Measurements from ENCODE around the gene UBE2S.

UBE2S gene

GRCh38 chr19:55384920-55385723 lies 22.5 kb downstream of the UBE2S start (continued):
- TF ChIP-seq ZNF596 (tag by site-specific recombination; IDR thresholded peaks at IDR 0.05) (no peak), GLIS2 (tag by site-specific recombination; IDR thresholded peaks at IDR 0.05) (peak; percentile 40; the same call in 1 of the 2 replicates), ZNF518A (tag by site-specific recombination; conservative IDR thresholded peaks at IDR 0.05; ENCODE audit: low read depth) (0 out of 2 replicates have a peak, but pooled peaks have one; percentile 11), ZBTB17 (tag by site-specific recombination; IDR thresholded peaks at IDR 0.05) (peak; percentile 75), GLIS1 (tag by site-specific recombination; IDR thresholded peaks at IDR 0.05) (peak; percentile 98), ZFHX2 (tag by site-specific recombination; conservative IDR thresholded peaks at IDR 0.05) (peak; percentile 35)

GRCh38 chr19:55384131-55384919 lies 23.3 kb downstream of the UBE2S start, which contains the start of gene TMEM238:
TMEM238 (minus strand) TSS chr19:55384292; CDS start chr19:55384259, 33 bp downstream.
- Histone ChIP-seq H3K4me3 (ENCODE audit: low read depth, low read length) (peak within 1 kb of the TSS; percentile 66), H3K27ac (ENCODE audit: extremely low read depth, low read depth, low read length) (peak within 1 kb of the TSS; percentile 84), H3K4me1 (ENCODE audit: control insufficient read depth, insufficient read depth, low read length) (peaks cover 18% of the 10 kb centered on the region), H3K9me3 (ENCODE audit: control insufficient read depth, insufficient read depth, low read depth, low read length) (no peaks in the 10 kb centered on the region), H3K36me3 (ENCODE audit: control insufficient read depth in 2 of 2, insufficient read depth in 1 of 2, low read length in 2 of 2) (peaks cover 8 to 31% of the 10 kb centered on the region in 2 experiments; a peak in 2 of 3 replicates)
- ChIA-PET CTCF (interaction anchor here (0.6 to 3.2 kb wide), 9 partner anchors 56 to 323 kb away, joined by 3 to 23 read pairs (median 3); no protein-coding TSS in a partner anchor), POLR2A (interaction anchor here (0.6 to 7.3 kb wide), 12 partner anchors 12 to 304 kb away, joined by 3 to 62 read pairs (median 4); partner anchors contain the start of genes FIZ1, ISOC2, KMT5C and UBE2S)
- TF ChIP-seq ZNF23 (tag by site-specific recombination; IDR thresholded peaks at IDR 0.05; ENCODE audit: borderline replicate concordance) (no peak), ZBTB44 (tag by site-specific recombination; IDR thresholded peaks at IDR 0.05) (no peak), KLF1 (tag by site-specific recombination; IDR thresholded peaks at IDR 0.05) (no peak), EGR2 (tag by site-specific recombination; IDR thresholded peaks at IDR 0.05; ENCODE audit: low read depth) (no peak), ZNF791 (tag by site-specific recombination; IDR thresholded peaks at IDR 0.05) (no peak), ZNF248 (tag by site-specific recombination; IDR thresholded peaks at IDR 0.05) (no peak), MEIS1 (CRISPR knock-in tag; IDR thresholded peaks at IDR 0.05; ENCODE audit: borderline replicate concordance) (no peak), ZNF555 (tag by site-specific recombination; conservative IDR thresholded peaks at IDR 0.05) (no peak), CTCF (tag by site-specific recombination; IDR thresholded peaks at IDR 0.05) (no peak), ZNF324 (tag by site-specific recombination; IDR thresholded peaks at IDR 0.05) (no peak), ZNF223 (tag by site-specific recombination; IDR thresholded peaks at IDR 0.05) (no peak), ZNF146 (tag by site-specific recombination; IDR thresholded peaks at IDR 0.05) (no peak), ZNF398 (tag by site-specific recombination; IDR thresholded peaks at IDR 0.05) (no peak), BCL6B (tag by site-specific recombination; IDR thresholded peaks at IDR 0.05) (no peak), ZNF777 (tag by site-specific recombination; IDR thresholded peaks at IDR 0.05; ENCODE audit: borderline replicate concordance) (no peak), ZEB2 (tag by site-specific recombination; IDR thresholded peaks at IDR 0.05) (no peak), ZNF112 (tag by site-specific recombination; IDR thresholded peaks at IDR 0.05) (no peak)

Measured in HEK293 (cell line).